Endothelial cell of umbilical vein (primary cell): ENCODE measurements around the gene ZNFX1.

Experiments
- EZH2 ChIP-seq: IDR thresholded peaks from 2 replicates; pipeline ENCODE4 v1.6.1; 2012; ENCODE audit warnings: borderline replicate concordance, low read depth, mild to moderate bottlenecking, moderate library complexity, low read length, inconsistent platforms; ENCODE audit not compliant: severe bottlenecking
- JUN ChIP-seq: IDR thresholded peaks from 2 replicates; pipeline ENCODE4 v1.6.1; 2011; ENCODE audit warnings: borderline replicate concordance, low read depth; ENCODE audit not compliant: insufficient read length, insufficient read depth
- TF ChIP-seq, protein P1 (sequence below), 2 donors: IDR thresholded peaks; 1 replicate in 1 of 2; 2 replicates in 1 of 2; pipeline ENCODE4 v1.5.1; 2011; ENCODE audit warnings: low read length in 2 of 2, mild to moderate bottlenecking in 2 of 2, moderate library complexity in 2 of 2, control low read depth in 1 of 2, inconsistent platforms in 1 of 2, low read depth in 1 of 2; ENCODE audit not compliant: insufficient read depth in 1 of 2; ENCODE audit errors: extremely low read depth in 1 of 2

DNA sequence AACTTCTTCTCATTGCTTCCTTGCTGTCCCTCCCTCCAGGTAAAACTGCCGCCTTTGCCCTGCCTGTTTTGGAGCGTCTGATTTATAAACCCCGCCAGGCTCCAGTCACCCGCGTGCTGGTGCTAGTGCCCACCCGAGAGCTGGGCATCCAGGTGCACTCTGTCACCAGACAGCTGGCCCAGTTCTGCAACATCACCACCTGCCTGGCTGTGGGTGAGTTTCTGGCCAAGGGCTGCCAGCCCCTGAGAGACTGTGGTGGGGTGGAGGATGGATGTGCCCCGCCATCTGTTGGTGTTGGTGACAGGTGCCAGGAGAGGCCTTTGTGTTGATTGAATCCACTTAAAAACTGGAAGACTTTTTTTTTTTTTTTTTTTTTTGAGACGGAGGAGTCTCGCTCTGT lies 49.2 kb downstream of the ZNFX1 start:
- no peak for TF ChIP-seq EZH2
- TF ChIP-seq, protein P1, sequence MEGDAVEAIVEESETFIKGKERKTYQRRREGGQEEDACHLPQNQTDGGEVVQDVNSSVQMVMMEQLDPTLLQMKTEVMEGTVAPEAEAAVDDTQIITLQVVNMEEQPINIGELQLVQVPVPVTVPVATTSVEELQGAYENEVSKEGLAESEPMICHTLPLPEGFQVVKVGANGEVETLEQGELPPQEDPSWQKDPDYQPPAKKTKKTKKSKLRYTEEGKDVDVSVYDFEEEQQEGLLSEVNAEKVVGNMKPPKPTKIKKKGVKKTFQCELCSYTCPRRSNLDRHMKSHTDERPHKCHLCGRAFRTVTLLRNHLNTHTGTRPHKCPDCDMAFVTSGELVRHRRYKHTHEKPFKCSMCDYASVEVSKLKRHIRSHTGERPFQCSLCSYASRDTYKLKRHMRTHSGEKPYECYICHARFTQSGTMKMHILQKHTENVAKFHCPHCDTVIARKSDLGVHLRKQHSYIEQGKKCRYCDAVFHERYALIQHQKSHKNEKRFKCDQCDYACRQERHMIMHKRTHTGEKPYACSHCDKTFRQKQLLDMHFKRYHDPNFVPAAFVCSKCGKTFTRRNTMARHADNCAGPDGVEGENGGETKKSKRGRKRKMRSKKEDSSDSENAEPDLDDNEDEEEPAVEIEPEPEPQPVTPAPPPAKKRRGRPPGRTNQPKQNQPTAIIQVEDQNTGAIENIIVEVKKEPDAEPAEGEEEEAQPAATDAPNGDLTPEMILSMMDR (IDR thresholded peaks at IDR 0.05; ENCODE audit: extremely low read depth in 1 of 2, insufficient read depth in 1 of 2, low read depth in 1 of 2, low read length in 2 of 2), result no peak
- TF ChIP-seq JUN, result no peak
